H1 (cell line): ENCODE data around the gene ZNF446. TPM values are rescaled to one million over a fixed set of nuclear protein-coding genes. Genes with fewer than 3 reads are reported as not detected.

Source experiments
- CTCF ChIA-PET: fragments of 300-600 bp; sonication (Branson Sonifier 250); formaldehyde crosslinking; loops from one replicate; lab custom pipeline; 2021; ENCODE audit not compliant: partially characterized antibody; lab: Charles Lee
- POLR2A ChIA-PET: fragments of 300-600 bp; sonication (Branson Sonifier 250); formaldehyde crosslinking; loops from one replicate; lab custom pipeline; 2021; ENCODE audit warnings: inconsistent platforms; ENCODE audit not compliant: partially characterized antibody; lab: Charles Lee
- DNase-seq, 2 experiments: peaks; one replicate each; pipeline versions ENCODE4 v3.0.0 to v3.0.0-alpha.2; 2010 to 2022; ENCODE audit warnings: low spot score in 2 of 2, low read depth in 1 of 2, mixed read lengths in 1 of 2
- FAIRE-seq: peaks from 2 replicates; lab custom pipeline; 2011; peaks lifted over from hg19 to GRCh38; lab: Jason Lieb, UNC
- H2AFZ ChIP-seq: 2 replicates; pipeline ENCODE4 v1.8.1; 2012; ENCODE audit warnings: low read length, inconsistent platforms
- H2AK5ac ChIP-seq: 2 replicates; pipeline ENCODE4 v1.6.1; 2013; ENCODE audit warnings: low read depth, low read length
- H2BK120ac ChIP-seq: replicated peaks from 2 replicates; pipeline ENCODE3; 2013; ENCODE audit warnings: low read depth, low read length, inconsistent platforms
- H2BK12ac ChIP-seq: 2 replicates; pipeline ENCODE4 v1.6.1; 2013; ENCODE audit warnings: low read depth, low read length
- H2BK15ac ChIP-seq: 2 replicates; pipeline ENCODE4 v1.6.1; 2013; ENCODE audit warnings: low read length
- H2BK20ac ChIP-seq: 2 replicates; pipeline ENCODE4 v1.6.1; 2013; ENCODE audit warnings: low read length
- H2BK5ac ChIP-seq: 2 replicates; pipeline ENCODE4 v1.6.1; 2013; ENCODE audit warnings: low read depth, low read length
- H3K14ac ChIP-seq: 2 replicates; pipeline ENCODE4 v1.6.1; 2013; ENCODE audit warnings: inconsistent platforms; ENCODE audit not compliant: insufficient read length
- H3K18ac ChIP-seq: 2 replicates; pipeline ENCODE4 v1.6.1; 2013; ENCODE audit warnings: low read length; ENCODE audit errors: extremely low read depth
- H3K23ac ChIP-seq: 2 replicates; pipeline ENCODE4 v1.6.1; 2013; ENCODE audit warnings: inconsistent platforms; ENCODE audit not compliant: insufficient read length
- H3K23me2 ChIP-seq: 2 replicates; pipeline ENCODE4 v1.6.1; 2013; ENCODE audit warnings: low read depth, low read length
- H3K27ac ChIP-seq: 2 replicates; pipeline ENCODE4 v1.6.1; 2011; ENCODE audit warnings: low read depth, low read length, inconsistent platforms
- H3K27me3 ChIP-seq, 4 experiments: replicated peaks in 1 of 4; 1 replicate in 1 of 4; 2 replicates in 3 of 4; pipeline versions ENCODE4 v1.6.1 to v1.8.1; 2011 to 2013; ENCODE audit warnings: low read length in 3 of 4, mild to moderate bottlenecking in 3 of 4, inconsistent platforms in 2 of 4, mixed read lengths in 2 of 4, moderate library complexity in 1 of 4; ENCODE audit not compliant: control insufficient read depth in 3 of 4, insufficient read depth in 3 of 4; ENCODE audit errors: extremely low read depth in 1 of 4
- H3K36me3 ChIP-seq, 4 experiments: 2 replicates each; pipeline versions ENCODE4 v1.6.1 to v1.8.1; 2011 to 2013; ENCODE audit warnings: mild to moderate bottlenecking in 4 of 4, low read length in 3 of 4, moderate library complexity in 2 of 4, control low read depth in 1 of 4, inconsistent platforms in 1 of 4; ENCODE audit not compliant: insufficient read depth in 4 of 4, control insufficient read depth in 2 of 4
- H3K4ac ChIP-seq: replicated peaks from 2 replicates; pipeline ENCODE3; 2013; ENCODE audit warnings: low read length, low read depth, mixed read lengths, inconsistent platforms; ENCODE audit not compliant: insufficient read length
- H3K4me1 ChIP-seq, 4 experiments: replicated peaks in 1 of 4; 1 replicate in 1 of 4; 2 replicates in 3 of 4; pipeline versions ENCODE4 v1.6.1 to v1.8.1; 2011 to 2013; ENCODE audit warnings: low read length in 3 of 4, inconsistent platforms in 2 of 4, mixed read lengths in 1 of 4; ENCODE audit not compliant: insufficient read depth in 4 of 4, control insufficient read depth in 3 of 4
- H3K4me2 ChIP-seq, 2 experiments: 2 replicates each; pipeline versions ENCODE4 v1.6.1 to v1.8.1; 2011 to 2013; ENCODE audit warnings: low read depth in 2 of 2, low read length in 2 of 2, control low read depth in 1 of 2, inconsistent platforms in 1 of 2, mild to moderate bottlenecking in 1 of 2; ENCODE audit not compliant: insufficient read depth in 1 of 2
- H3K4me3 ChIP-seq, 4 experiments: fragments of 200-600, 300-600 bp in 1 of 4; sonication (generic), shearing (Covaris generic), sonication (Bioruptor Twin) in 1 of 4; 2 replicates each; pipeline versions ENCODE4 v1.5.1 to v1.8.1; 2011 to 2016; ENCODE audit warnings: low read length in 4 of 4, low read depth in 3 of 4, control low read depth in 2 of 4, inconsistent platforms in 2 of 4, mild to moderate bottlenecking in 2 of 4, mixed read lengths in 1 of 4, moderate library complexity in 1 of 4; ENCODE audit not compliant: insufficient read depth in 2 of 4; ENCODE audit errors: extremely low read depth in 1 of 4
- H3K56ac ChIP-seq: replicated peaks from 2 replicates; pipeline ENCODE3; 2013; ENCODE audit warnings: low read depth, mild to moderate bottlenecking, mixed read lengths, low read length, inconsistent platforms; ENCODE audit not compliant: insufficient read length
- H3K79me1 ChIP-seq: 2 replicates; pipeline ENCODE4 v1.6.1; 2013; ENCODE audit warnings: low read depth, low read length, control low read depth
- H3K79me2 ChIP-seq, 2 experiments: 2 replicates each; pipeline versions ENCODE4 v1.6.1 to v1.8.1; 2012 to 2013; ENCODE audit warnings: low read length in 2 of 2, mild to moderate bottlenecking in 2 of 2, inconsistent platforms in 1 of 2; ENCODE audit not compliant: insufficient read depth in 2 of 2, control insufficient read depth in 1 of 2
- H3K9ac ChIP-seq, 4 experiments: replicated peaks in 1 of 4; 1 replicate in 1 of 4; 2 replicates in 3 of 4; pipeline versions ENCODE4 v1.6.1 to v1.8.1; 2011 to 2013; ENCODE audit warnings: low read depth in 3 of 4, low read length in 3 of 4, control low read depth in 2 of 4, mild to moderate bottlenecking in 2 of 4, moderate library complexity in 2 of 4, inconsistent platforms in 1 of 4; ENCODE audit errors: extremely low read depth in 1 of 4
- H3K9me3 ChIP-seq, 2 experiments: 2 replicates each; pipeline versions ENCODE4 v1.6.1 to v1.8.1; 2012 to 2013; ENCODE audit warnings: mild to moderate bottlenecking in 2 of 2, moderate library complexity in 2 of 2, control low read depth in 1 of 2, inconsistent platforms in 1 of 2, low read depth in 1 of 2, low read length in 1 of 2, mixed read lengths in 1 of 2; ENCODE audit not compliant: insufficient read depth in 2 of 2
- H4K20me1 ChIP-seq, 2 experiments: replicated peaks in 1 of 2; 2 replicates each; pipeline versions ENCODE3 to v1.8.1; 2011 to 2013; ENCODE audit warnings: inconsistent platforms in 2 of 2, low read length in 2 of 2, mild to moderate bottlenecking in 1 of 2; ENCODE audit not compliant: insufficient read depth in 2 of 2, control insufficient read depth in 1 of 2
- H4K5ac ChIP-seq: 2 replicates; pipeline ENCODE4 v1.6.1; 2013; ENCODE audit warnings: low read length, low read depth, mixed read lengths, inconsistent platforms; ENCODE audit not compliant: insufficient read length
- H4K8ac ChIP-seq: 2 replicates; pipeline ENCODE4 v1.8.0; 2013; ENCODE audit warnings: mild to moderate bottlenecking, moderate library complexity, low read length, inconsistent platforms; ENCODE audit not compliant: insufficient read depth; ENCODE audit errors: extremely low read depth
- H4K91ac ChIP-seq: replicated peaks from 2 replicates; pipeline ENCODE3; 2013; ENCODE audit warnings: low read length, mixed read lengths, inconsistent platforms; ENCODE audit not compliant: insufficient read length
- CEBPB ChIP-seq: IDR thresholded peaks from 2 replicates; pipeline ENCODE4 v1.6.1; 2012; ENCODE audit warnings: low read depth, low read length
- EZH2 ChIP-seq: fragments of 200-600 bp; sonication (generic); IDR thresholded peaks from 2 replicates; pipeline ENCODE4 v1.7.1; 2012; ENCODE audit warnings: low read depth, mild to moderate bottlenecking, moderate library complexity, low read length, inconsistent platforms; ENCODE audit not compliant: severe bottlenecking
- WGBS, 2 experiments: shearing (Covaris generic) in 1 of 2; methylation state at CpG; one replicate each; pipeline versions ENCODE4 v1.1.6 to v1.1.7; 2013 to 2015; ENCODE audit warnings: low lambda C conversion rate in 2 of 2, mixed read lengths in 2 of 2, inconsistent platforms in 1 of 2, low coverage in 1 of 2, missing lambda C conversion rate in 1 of 2; ENCODE audit not compliant: insufficient replicate concordance in 2 of 2, insufficient coverage in 1 of 2, insufficient read length in 1 of 2; ENCODE audit errors: extremely low coverage in 1 of 2, missing lambda C conversion rate in 1 of 2; 5-methylcytosine and 5-hydroxymethylcytosine counted together
- polyA plus RNA-seq, 7 experiments: library from polyadenylated mRNA; depleted of rRNA in 3 of 7; stranded (reverse) in 5 of 7; unstranded in 2 of 7; fragments of >200 nt in 5 of 7; fragments of 200-250 nt in 2 of 7; gene quantifications; 1 replicate in 5 of 7; 2 replicates in 1 of 7; 4 replicates in 1 of 7; pipeline versions ENCODE4 v1.2.1 to v1.2.3, GENCODE V29; 2011 to 2013; ENCODE audit warnings: missing spikeins in 2 of 7, mixed read lengths in 2 of 7
- total RNA-seq: library from RNA; stranded (reverse); fragmentation: NEBNext Ultra II Directional; extraction: Animal tissue kit (Norgen Biotek cat#: 25700); gene quantifications from 2 replicates; pipeline ENCODE4 v1.2.1, GENCODE V29; 2021

The ZNF446 gene
- total and polyA plus RNA-seq, 2 of the 8 experiments (the other 6 are each of a cell fraction or from before 2014, with no cell fraction given) = 4.1 to 5.5 TPM

GRCh38 chr19:58491393-58491792 lies 15.2 kb downstream of the ZNF446 start:
- H2AK5ac ChIP-seq = no peak overlapping the region
- no peaks in the 10 kb centered on the region for H3K23me2 ChIP-seq
- H3K18ac ChIP-seq = no peak overlapping the region
- H3K79me1 ChIP-seq = no peaks in the 10 kb centered on the region; the same call in 1 of the 2 replicates
- WGBS, 2 experiments = 91% methylated on average over 5 of the region's 5 CpGs; no CpG with 5 or more reads in 1 of the 2 experiments
- no peak overlapping the region for H4K5ac ChIP-seq
- no peak overlapping the region for H2BK20ac ChIP-seq
- no peak overlapping the region for H3K9ac ChIP-seq
- no peaks in the 10 kb centered on the region for H3K27me3 ChIP-seq
- H3K4me2 ChIP-seq = no peak overlapping the region
- peaks cover 0 to 2% of the 10 kb centered on the region in 2 experiments for H4K20me1 ChIP-seq
- ChIA-PET CTCF (interaction anchor here (1.2 to 1.5 kb wide), 2 partner anchors 30 to 57 kb away, joined by 3 to 4 read pairs; no protein-coding TSS in a partner anchor), POLR2A (interaction anchor here (1.2 kb wide), 1 partner anchor 63 kb away, joined by 3 read pairs; the partner anchor contains the start of gene CHMP2A)
- FAIRE-seq = no peak
- H3K56ac ChIP-seq = no peak overlapping the region
- no peak overlapping the region for H2BK120ac ChIP-seq
- TF ChIP-seq CEBPB (no peak), EZH2 (no peak)
- no peak overlapping the region for H2BK12ac ChIP-seq
- H3K9me3 ChIP-seq = no peaks in the 10 kb centered on the region
- H3K36me3 ChIP-seq = no peaks in the 10 kb centered on the region
- no peak overlapping the region for H2BK5ac ChIP-seq
- no peak overlapping the region for H2AFZ ChIP-seq
- H3K14ac ChIP-seq = no peak overlapping the region
- H3K4ac ChIP-seq = no peak overlapping the region
- no peaks in the 10 kb centered on the region for H3K79me2 ChIP-seq
- H4K91ac ChIP-seq = no peak overlapping the region
- H2BK15ac ChIP-seq = no peak overlapping the region
- H4K8ac ChIP-seq = no peak overlapping the region
- no peak overlapping the region for H3K23ac ChIP-seq
- no peak overlapping the region for H3K4me3 ChIP-seq
- no peaks in the 10 kb centered on the region for H3K4me1 ChIP-seq
- DNase-seq = no peak
- no peak overlapping the region for H3K27ac ChIP-seq
